HG03196 (cell line): ENCODE data around the gene CPLANE1.

Experiments
- ATAC-seq: cut with Tn5 transposase; IDR thresholded peaks from one replicate; pipeline ENCODE4 v1.9.1; 2021; ENCODE audit not compliant: unreplicated experiment

Gene CPLANE1

GRCh38 chr5:37071901-37072581 is 177.1 kb downstream of the CPLANE1 start:
- ATAC-seq = no peak

GRCh38 chr5:37071487-37071886 is 177.7 kb downstream of the CPLANE1 start:
- ATAC-seq = no peak

GRCh38 chr5:37064442-37064841 is 184.7 kb downstream of the CPLANE1 start:
- ATAC-seq = no peak

- no peak for ATAC-seq
Measured at GRCh38 chr5:37063739-37064138, 185.4 kb downstream of the CPLANE1 start.

- ATAC-seq = no peak
Measured at GRCh38 chr5:37060030-37060429, 189.1 kb downstream of the CPLANE1 start.

GRCh38 chr5:37056762-37057161 is 192.4 kb downstream of the CPLANE1 start:
- no peak for ATAC-seq
